ENCODE data around the gene WASHC3. TPM values are rescaled to one million over a fixed set of nuclear protein-coding genes. Genes with fewer than 3 reads are reported as not detected.

The WASHC3 gene
- total RNA-seq, 2 donors from 2014 or later, result 46.8 to 73.6 TPM

- H3K27me3 ChIP-seq (replicated peaks; ENCODE audit: insufficient read depth), result no peaks in the 10 kb centered on the region
- H3K36me3 ChIP-seq, result no peaks in the 10 kb centered on the region
- H3K4me1 ChIP-seq (ENCODE audit: control insufficient read depth in 1 of 2, low read depth in 2 of 2), result peaks cover 8 to 10% of the 10 kb centered on the region in 2 donors
- no peaks in the 10 kb centered on the region for H3K9me3 ChIP-seq
- no peak overlapping the region for H3K27ac ChIP-seq
- DNase-seq (ENCODE audit: low spot score), result no peak
- no peak for ATAC-seq (ENCODE audit: insufficient number of reproducible peaks, low FRiP score, low read depth)
- no peak overlapping the region for H3K4me3 ChIP-seq
- TF ChIP-seq CTCF (IDR thresholded peaks at IDR 0.05), result no peak
Observed at GRCh38 chr12:102026728-102027127, 35.1 kb downstream of the WASHC3 start.

DNA sequence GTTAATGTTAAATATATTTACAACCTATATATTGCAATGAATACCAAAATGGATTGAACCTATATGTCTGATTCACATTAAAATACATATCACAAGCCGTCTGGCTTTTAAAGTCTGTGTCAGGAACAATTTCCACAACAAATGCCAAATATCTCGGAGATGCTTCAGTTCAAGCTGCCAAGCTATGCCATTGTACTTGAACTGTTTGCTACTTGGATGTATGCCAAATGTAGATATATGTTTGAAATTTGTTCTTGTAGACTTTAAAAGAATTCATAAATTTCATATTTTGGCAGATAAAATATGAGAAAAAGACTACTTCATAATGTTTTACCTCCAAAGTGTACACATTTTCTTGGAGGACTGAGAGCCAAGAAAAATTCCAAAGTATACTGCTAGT is 37.0 kb downstream of the WASHC3 start:
- Histone ChIP-seq H3K27ac (no peak overlapping the region), H3K4me1 (ENCODE audit: control insufficient read depth in 1 of 2, low read depth in 2 of 2) (peaks cover 8 to 10% of the 10 kb centered on the region in 2 donors), H3K27me3 (replicated peaks; ENCODE audit: insufficient read depth) (no peaks in the 10 kb centered on the region), H3K9me3 (no peaks in the 10 kb centered on the region), H3K36me3 (no peaks in the 10 kb centered on the region), H3K4me3 (no peak overlapping the region)
- no peak for DNase-seq (ENCODE audit: low spot score)
- TF ChIP-seq CTCF (IDR thresholded peaks at IDR 0.05), result no peak
- ATAC-seq (ENCODE audit: insufficient number of reproducible peaks, low FRiP score, low read depth), result no peak

DNA sequence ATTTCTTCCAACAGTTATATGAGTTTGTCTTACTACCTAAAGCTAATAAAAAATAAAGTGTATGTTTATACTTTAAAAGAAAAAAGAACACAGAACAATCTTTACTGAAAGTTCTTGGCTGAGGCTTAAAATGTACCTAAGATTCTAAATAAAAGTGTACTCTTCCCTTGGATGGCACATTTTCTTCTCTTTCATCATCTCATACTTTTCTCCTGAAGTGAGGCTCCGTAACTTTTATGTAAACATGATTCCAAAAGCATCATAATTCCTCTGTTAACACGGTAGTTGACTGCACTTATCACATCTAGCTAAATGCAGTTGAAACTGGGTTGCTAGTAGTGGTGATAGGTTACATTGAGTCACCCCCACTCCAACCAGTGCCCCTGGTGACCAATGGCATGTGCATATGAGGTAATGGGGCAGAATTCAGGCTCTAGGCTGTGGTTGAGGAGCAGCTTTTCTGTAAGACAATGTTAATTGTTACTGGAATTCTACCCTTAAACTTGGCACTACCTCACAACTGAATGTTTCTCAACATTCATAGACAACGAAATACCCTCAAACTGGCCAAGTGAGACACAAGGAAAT is 38.4 kb downstream of the WASHC3 start:
- Histone ChIP-seq H3K9me3 (no peaks in the 10 kb centered on the region), H3K4me1 (ENCODE audit: control insufficient read depth in 1 of 2, low read depth in 2 of 2) (no peaks in the 10 kb centered on the region), H3K27ac (no peak overlapping the region), H3K4me3 (no peak overlapping the region), H3K27me3 (replicated peaks; ENCODE audit: insufficient read depth) (no peaks in the 10 kb centered on the region), H3K36me3 (no peaks in the 10 kb centered on the region)
- ATAC-seq (ENCODE audit: insufficient number of reproducible peaks, low FRiP score, low read depth) (no peak), DNase-seq (ENCODE audit: low spot score) (no peak)
- TF ChIP-seq CTCF (IDR thresholded peaks at IDR 0.05), result no peak

- no peak overlapping the region for H3K27ac ChIP-seq
- DNase-seq (ENCODE audit: low spot score) (no peak), ATAC-seq (ENCODE audit: insufficient number of reproducible peaks, low FRiP score, low read depth) (no peak)
Observed at GRCh38 chr12:102022286-102022685, 39.5 kb downstream of the WASHC3 start.

More at GRCh38 chr12:102022286-102022685, 39.5 kb downstream of the WASHC3 start:
- no peak for TF ChIP-seq CTCF (IDR thresholded peaks at IDR 0.05)
- Histone ChIP-seq H3K9me3 (no peaks in the 10 kb centered on the region), H3K36me3 (peaks cover under 1% of the 10 kb centered on the region), H3K27me3 (replicated peaks; ENCODE audit: insufficient read depth) (no peaks in the 10 kb centered on the region), H3K4me1 (ENCODE audit: control insufficient read depth in 1 of 2, low read depth in 2 of 2) (no peaks in the 10 kb centered on the region), H3K4me3 (no peak overlapping the region)

Measured in thoracic aorta (tissue), 2 donors.